Activated T-helper 17 cell treated with anti-CD3 and anti-CD28 coated beads, Interleukin-2, amount 50 U/mL, for 72 hours (primary cell): Measurements from ENCODE around the gene CD4. TPM values are rescaled to one million over a fixed set of nuclear protein-coding genes. Genes with fewer than 3 reads are reported as not detected.
"Not testable (repeated sequence)": the region's sequence is repeated elsewhere in the genome, so short reads cannot be mapped to it uniquely, and the experiment has no call there.

Source experiments
- ATAC-seq: fragments of 150-1000 bp; cut with Tn5 transposase; replicated peaks from 2 replicates; pipeline ENCODE4 v1.10.0; 2021; ENCODE audit warnings: mild to moderate bottlenecking, moderate library complexity
- H3K27ac Mint-ChIP-seq: one replicate; pipeline ENCODE4 v1.8.0; 2022; ENCODE audit warnings: mixed read lengths
- H3K27me3 Mint-ChIP-seq: one replicate; pipeline ENCODE4 v1.8.0; 2022; ENCODE audit warnings: mixed read lengths
- H3K36me3 Mint-ChIP-seq: one replicate; pipeline ENCODE4 v1.8.0; 2022; ENCODE audit warnings: low read depth, mild to moderate bottlenecking, mixed read lengths
- H3K4me1 Mint-ChIP-seq: one replicate; pipeline ENCODE4 v1.8.0; 2022; ENCODE audit warnings: mixed read lengths
- H3K4me3 Mint-ChIP-seq: one replicate; pipeline ENCODE4 v1.8.0; 2022; ENCODE audit warnings: mild to moderate bottlenecking, mixed read lengths
- H3K9me3 Mint-ChIP-seq: one replicate; pipeline ENCODE4 v1.8.0; 2022; ENCODE audit warnings: mixed read lengths
- total RNA-seq, 2 donors: library from RNA; stranded (reverse); gene quantifications; one replicate each; pipeline ENCODE4 v1.2.3, GENCODE V29; 2022

CD4 gene
- 100 to 1,000 TPM; 224 to 261 TPM for total RNA-seq

DNA sequence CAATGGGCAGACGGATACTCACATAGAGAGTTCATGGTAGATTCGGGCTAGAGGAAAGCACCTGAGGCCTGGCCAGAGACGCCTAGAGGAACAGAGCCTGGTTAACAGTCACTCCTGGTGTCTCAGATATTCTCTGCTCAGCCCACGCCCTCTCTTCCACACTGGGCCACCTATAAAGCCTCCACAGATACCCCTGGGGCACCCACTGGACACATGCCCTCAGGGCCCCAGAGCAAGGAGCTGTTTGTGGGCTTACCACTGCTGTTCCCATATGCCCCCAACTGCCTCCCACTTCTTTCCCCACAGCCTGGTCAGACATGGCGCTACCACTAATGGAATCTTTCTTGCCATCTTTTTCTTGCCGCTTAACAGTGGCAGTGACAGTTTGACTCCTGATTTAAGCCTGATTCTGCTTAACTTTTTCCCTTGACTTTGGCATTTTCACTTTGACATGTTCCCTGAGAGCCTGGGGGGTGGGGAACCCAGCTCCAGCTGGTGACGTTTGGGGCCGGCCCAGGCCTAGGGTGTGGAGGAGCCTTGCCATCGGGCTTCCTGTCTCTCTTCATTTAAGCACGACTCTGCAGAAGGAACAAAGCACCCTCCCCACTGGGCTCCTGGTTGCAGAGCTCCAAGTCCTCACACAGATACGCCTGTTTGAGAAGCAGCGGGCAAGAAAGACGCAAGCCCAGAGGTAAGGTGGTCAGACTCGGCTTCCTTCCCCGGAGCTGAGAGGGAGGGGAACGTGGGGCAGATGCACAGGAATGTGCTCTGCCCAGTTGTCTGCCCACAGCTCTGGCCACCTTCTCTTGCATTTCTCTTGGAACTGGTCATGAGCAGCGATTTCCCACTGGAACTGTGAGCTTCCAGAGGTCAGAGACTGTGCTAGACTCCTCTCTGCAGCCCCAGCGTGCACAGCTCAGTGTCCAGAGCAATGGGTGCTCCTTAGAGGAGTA lies at the start of gene CD4:
Gene CD4, plus strand, starts transcription at position 557 of the 953 bp plus-strand sequence. CDS start 10,611 bp downstream, outside the sequence.
- Mint-ChIP-seq H3K27me3 (no peaks in the 10 kb centered on the region), H3K4me1 (peaks cover 43% of the 10 kb centered on the region), H3K4me3 (peak within 1 kb of the TSS; percentile 100), H3K9me3 (no peaks in the 10 kb centered on the region), H3K27ac (peak within 1 kb of the TSS; percentile 84), H3K36me3 (peaks cover 50% of the 10 kb centered on the region)
- peak; percentile 79 for ATAC-seq

DNA sequence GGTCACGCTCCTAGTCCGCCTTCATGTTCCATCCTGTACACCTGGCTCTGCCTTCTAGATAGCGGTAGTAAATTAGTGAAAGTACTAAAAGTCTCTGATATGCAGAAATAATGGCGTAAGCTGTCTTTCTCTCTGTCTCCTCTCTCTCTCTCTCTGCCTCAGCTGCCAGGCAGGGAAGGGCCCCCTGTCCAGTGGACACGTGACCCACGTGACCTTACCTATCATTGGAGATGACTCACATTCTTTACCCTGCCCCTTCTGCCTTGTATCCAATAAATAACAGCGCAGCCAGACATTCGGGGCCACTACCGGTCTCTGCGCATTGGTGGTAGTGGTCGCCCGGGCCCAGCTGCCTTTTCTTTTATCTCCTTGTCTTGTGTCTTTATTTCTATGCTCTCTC lies 47.2 kb upstream of the CD4 start:
- Mint-ChIP-seq H3K36me3 (peaks cover 42% of the 10 kb centered on the region), H3K27ac (peak overlapping the region; percentile 89)

DNA sequence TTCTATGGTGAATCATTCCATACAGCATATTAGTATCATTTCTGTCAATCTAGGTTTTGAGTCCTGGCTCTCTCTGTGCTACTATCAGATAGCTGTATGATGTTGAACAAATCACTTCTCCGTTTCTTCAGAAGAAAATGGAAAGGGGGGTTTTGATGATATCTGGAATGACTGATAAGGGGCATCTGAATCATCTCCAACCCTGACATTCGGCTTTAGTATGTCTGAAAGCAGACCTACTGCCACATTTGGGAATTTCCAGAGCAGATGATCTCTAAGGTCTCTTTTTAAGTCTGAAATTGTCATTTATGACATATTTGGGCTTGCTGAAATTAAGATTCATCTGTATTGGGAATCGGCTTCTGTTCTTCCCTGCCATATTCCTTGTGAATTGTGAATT lies 46.5 kb upstream of the CD4 start:
- no peaks in the 10 kb centered on the region for H3K9me3 Mint-ChIP-seq
- H3K27ac Mint-ChIP-seq, result peak overlapping the region; percentile 89
- peak overlapping the region; percentile 92 for H3K4me3 Mint-ChIP-seq
- H3K27me3 Mint-ChIP-seq, result no peaks in the 10 kb centered on the region
- H3K4me1 Mint-ChIP-seq, result peaks cover 35% of the 10 kb centered on the region
- ATAC-seq, result peak; percentile 72
- peaks cover 49% of the 10 kb centered on the region for H3K36me3 Mint-ChIP-seq

More for the DNA sequence above, 47.2 kb upstream of the CD4 start:
- Mint-ChIP-seq H3K4me1 (peaks cover 29% of the 10 kb centered on the region), H3K4me3 (peak overlapping the region; percentile 92)
- not testable (repeated sequence) for ATAC-seq, H3K27me3 Mint-ChIP-seq, H3K9me3 Mint-ChIP-seq

DNA sequence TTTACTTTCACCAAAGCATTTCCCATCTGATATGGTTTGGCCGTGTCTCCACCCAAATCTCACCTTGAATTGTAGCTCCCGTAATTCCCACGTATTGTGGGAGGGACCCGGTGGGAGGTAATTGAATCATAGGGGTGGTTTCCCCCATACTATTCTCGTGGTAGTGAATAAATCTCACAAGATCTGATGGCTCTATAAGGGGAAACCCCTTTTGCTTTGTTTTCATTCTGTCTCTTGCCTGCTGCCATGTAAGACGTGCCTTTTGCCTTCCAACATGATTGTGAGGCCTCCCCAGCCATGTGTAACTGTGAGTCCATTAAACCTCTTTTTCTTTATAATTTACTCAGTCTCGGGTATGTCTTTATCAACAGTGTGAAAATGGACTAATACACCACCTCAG lies 46.0 kb upstream of the CD4 start:
- H3K27ac Mint-ChIP-seq, result peak overlapping the region; percentile 89
- H3K9me3 Mint-ChIP-seq, H3K27me3 Mint-ChIP-seq: not testable (repeated sequence)
- ATAC-seq, result peak; percentile 60
- H3K4me3 Mint-ChIP-seq, result peak overlapping the region; percentile 92
- peaks cover 39% of the 10 kb centered on the region for H3K4me1 Mint-ChIP-seq
- H3K36me3 Mint-ChIP-seq, result peaks cover 54% of the 10 kb centered on the region

DNA sequence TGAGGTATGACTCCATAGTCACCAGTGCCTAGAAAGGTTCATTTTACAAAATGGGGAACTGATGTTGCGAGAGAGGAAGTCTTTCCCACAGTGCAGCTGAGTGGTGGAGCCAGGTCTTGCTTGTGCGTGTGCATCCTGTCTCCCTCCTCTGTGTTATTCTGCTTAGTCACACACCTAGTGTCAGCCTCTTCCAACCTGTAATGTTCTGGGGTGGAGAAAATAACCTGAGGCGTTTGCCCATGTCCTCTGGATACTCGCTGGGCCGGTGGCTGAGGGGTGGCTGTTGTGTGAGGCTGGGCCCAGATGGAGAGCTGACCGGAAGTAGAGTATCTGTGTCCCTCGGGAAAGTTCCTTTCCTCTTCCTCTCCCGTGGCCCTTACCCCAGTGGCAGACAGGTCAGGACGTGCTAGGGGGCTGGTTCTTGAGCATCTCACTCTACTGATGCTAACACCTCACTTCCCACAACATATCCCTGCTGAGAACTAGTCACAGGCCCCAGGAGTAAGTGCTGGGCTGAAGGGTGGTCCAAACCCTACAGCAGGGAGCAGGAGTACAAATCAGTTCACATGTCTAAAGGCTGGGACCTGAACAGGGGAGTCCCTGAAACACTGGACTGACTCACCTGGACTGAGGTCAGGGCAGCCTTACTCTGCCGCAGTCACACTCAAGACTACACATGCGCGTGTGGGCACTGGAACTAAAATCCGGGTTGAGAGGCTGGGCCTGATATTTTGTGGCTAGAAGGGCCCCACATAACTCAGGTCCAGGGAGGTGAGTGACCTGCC lies 43.4 kb upstream of the CD4 start:
- H3K36me3 Mint-ChIP-seq, result peaks cover 80% of the 10 kb centered on the region
- H3K9me3 Mint-ChIP-seq, result no peaks in the 10 kb centered on the region
- peaks cover 46% of the 10 kb centered on the region for H3K4me1 Mint-ChIP-seq
- H3K27ac Mint-ChIP-seq, result peak overlapping the region; percentile 98
- ATAC-seq, result peak; percentile 68
- H3K27me3 Mint-ChIP-seq, result no peaks in the 10 kb centered on the region
- peak overlapping the region; percentile 92 for H3K4me3 Mint-ChIP-seq

DNA sequence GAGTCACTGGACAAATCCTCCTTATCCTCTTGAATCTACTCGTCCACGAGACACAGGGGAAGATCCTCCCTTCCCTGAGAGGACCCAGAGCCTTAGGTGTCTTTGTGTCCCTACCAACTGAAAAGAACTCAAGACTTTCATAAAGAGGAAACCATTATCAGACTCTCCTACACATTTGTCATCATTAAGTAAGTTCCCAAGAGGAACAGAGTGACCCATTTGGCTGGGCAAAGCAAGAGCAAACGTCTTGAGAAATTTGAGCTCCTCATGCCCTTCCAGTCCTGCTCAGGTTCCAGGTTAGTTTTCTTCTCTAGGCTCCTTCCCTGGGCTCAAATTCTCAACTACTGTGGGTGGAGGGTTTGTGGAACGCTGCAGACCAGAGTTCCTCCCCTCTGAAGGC lies 42.1 kb upstream of the CD4 start:
- Mint-ChIP-seq H3K27me3 (no peaks in the 10 kb centered on the region), H3K4me3 (peak overlapping the region; percentile 92), H3K9me3 (no peaks in the 10 kb centered on the region), H3K4me1 (peaks cover 46% of the 10 kb centered on the region), H3K27ac (peak overlapping the region; percentile 67), H3K36me3 (peaks cover 93% of the 10 kb centered on the region)
- no peak for ATAC-seq

DNA sequence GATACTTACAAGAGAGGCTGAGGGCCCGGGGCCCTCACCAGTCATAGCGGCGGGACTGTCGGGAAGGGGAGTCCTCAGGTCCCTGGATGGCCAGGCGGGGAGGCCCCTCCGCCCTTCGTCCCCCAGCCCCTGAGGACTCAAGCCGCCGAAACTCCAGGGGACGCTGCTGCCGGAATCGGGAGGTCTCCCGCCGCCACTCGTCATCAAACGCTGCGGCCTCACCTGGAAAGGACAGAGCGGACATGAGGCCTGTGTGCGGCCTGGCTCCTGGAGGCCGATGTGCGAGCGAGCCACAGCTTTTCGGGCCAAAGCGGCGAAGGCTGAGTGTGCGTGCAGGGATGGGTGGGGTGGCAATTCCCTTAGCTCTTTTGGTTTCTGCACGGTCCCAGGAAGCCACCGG lies 40.6 kb upstream of the CD4 start:
- no peak for ATAC-seq
- H3K27ac Mint-ChIP-seq, result no peak overlapping the region
- H3K4me3 Mint-ChIP-seq, result no peak overlapping the region
- H3K9me3 Mint-ChIP-seq, result no peaks in the 10 kb centered on the region
- peaks cover 36% of the 10 kb centered on the region for H3K4me1 Mint-ChIP-seq
- peaks cover 98% of the 10 kb centered on the region for H3K36me3 Mint-ChIP-seq
- no peaks in the 10 kb centered on the region for H3K27me3 Mint-ChIP-seq

DNA sequence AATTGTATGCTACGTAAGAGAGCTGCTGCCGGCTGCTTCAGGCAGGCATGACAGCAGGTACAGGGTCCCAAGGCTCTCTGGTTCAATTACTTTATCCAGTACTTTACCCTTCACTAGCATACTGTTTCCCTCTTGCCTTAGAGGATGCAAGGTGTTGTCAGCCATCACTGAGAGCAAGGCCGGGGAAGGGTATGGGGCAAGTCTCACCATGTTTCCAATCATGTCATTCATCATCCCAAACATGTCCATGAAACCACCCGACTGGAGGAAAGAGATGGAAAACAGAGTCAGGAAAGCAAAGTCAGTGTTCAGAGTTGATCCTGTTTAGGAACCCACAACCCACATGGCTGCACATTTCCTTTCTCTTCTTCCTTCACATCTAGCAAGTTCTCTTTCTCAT lies 38.8 kb upstream of the CD4 start:
- H3K4me3 Mint-ChIP-seq, result peak overlapping the region; percentile 91
- no peaks in the 10 kb centered on the region for H3K9me3 Mint-ChIP-seq
- ATAC-seq, result no peak
- H3K27me3 Mint-ChIP-seq, result no peaks in the 10 kb centered on the region
- peaks cover 81% of the 10 kb centered on the region for H3K36me3 Mint-ChIP-seq
- H3K4me1 Mint-ChIP-seq, result peaks cover 33% of the 10 kb centered on the region
- no peak overlapping the region for H3K27ac Mint-ChIP-seq

DNA sequence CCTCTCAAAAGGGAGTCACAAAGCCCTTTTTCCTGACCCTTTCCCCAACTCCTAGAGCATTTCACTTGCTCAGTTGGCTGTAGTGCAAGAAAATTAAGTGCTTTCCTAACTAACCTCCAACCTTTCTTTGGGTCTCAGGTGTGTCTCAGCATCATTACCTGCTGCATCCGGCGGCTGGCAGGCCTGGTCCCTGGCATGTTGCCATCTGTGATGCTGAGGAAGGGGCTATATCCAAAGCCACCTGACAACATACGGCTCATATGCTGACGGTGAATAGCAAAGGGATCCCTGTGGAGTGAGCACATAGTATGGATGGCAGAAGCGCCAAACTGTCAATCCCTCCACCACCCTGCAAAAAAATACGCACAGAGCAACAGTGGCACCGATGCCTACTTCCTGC lies 37.6 kb upstream of the CD4 start:
- H3K27ac Mint-ChIP-seq, result peak overlapping the region; percentile 96
- H3K4me1 Mint-ChIP-seq, result peaks cover 26% of the 10 kb centered on the region
- no peaks in the 10 kb centered on the region for H3K9me3 Mint-ChIP-seq
- peak overlapping the region; percentile 91 for H3K4me3 Mint-ChIP-seq
- ATAC-seq, result no peak
- H3K27me3 Mint-ChIP-seq, result no peaks in the 10 kb centered on the region
- peaks cover 68% of the 10 kb centered on the region for H3K36me3 Mint-ChIP-seq

DNA sequence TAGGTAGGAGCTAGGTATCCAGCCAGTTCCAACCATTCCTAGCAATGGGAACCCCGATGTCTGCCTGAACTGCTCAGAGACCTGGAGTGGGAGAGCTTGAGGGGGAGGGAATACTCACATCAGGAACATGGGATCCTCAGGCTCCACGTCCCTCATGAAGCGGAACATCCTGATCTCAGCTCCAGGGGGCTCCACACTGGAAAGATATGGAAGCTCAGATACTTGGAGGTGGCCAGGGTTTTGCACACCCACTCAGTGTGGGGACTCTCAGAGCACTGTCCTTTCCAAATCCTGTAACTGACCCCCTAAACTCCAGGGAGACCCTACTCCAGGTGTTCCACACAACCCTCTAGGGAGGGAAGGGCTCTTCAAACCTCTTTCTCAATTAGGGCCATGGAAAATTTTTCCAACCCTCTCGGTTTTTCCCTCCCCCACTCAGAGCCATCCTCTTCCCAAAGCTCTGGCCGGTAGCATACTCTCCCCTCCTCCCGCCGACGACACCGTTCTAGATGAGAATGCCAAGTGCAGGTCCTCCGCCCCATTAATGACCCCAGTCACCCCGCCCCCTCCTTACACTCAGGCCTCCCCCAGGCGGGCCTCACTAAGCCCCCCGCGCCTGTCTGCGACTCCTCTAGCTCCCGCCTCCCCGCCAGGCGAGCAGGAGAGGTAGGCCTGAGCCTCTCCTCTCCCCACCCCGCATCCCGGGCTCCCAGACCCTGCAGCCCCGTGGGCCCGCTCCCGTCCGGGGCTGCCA lies 37.0 kb upstream of the CD4 start:
- H3K9me3 Mint-ChIP-seq, result no peaks in the 10 kb centered on the region
- H3K36me3 Mint-ChIP-seq, result peaks cover 62% of the 10 kb centered on the region
- peak; percentile 0 for ATAC-seq
- H3K4me1 Mint-ChIP-seq, result peaks cover 25% of the 10 kb centered on the region
- no peaks in the 10 kb centered on the region for H3K27me3 Mint-ChIP-seq
- H3K4me3 Mint-ChIP-seq, result peak overlapping the region; percentile 91
- H3K27ac Mint-ChIP-seq, result peak overlapping the region; percentile 96

DNA sequence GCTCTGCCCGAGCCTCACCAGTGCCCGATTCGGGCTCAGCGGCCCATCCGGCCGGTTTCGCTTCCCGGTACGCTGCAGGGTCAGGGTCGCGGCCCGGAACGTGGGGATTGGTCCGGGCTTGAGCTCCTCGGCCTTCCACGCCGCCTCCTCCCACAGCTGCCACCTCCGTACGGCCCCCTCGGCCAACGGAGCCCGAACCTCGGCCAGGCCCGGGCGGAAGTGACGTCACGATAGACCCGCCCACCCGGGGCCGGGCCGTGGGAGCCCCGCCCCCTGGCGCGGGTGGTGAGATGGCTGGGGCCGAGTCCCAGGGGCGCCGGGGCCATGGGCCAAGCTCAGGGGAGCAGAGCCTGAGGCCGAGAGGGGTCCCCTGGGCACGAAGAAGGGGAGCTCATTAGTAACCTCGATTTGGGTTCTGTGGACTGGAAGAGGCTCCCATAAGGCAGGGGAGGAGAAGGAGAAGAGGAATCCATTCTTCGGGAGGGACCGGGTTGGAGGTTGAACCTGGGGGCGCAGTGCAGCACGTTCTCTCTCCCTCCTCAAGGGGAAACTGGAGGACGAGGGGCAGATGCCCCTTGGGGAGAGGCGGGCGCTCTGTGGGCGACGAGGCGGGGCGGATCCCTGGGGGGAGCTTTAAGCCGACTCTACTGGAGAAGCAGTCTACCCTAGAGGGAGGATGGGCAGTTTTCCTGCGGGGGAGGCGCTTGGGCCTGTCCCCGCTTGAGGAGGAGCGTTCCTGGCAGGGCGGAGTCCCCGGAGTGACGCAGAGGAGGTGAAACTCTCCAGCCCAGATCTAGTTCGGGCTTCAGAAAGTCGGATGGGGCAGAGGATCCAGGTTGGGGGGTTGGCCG lies 36.2 kb upstream of the CD4 start, which contains the start of gene MLF2:
Gene MLF2, minus strand, starts transcription at position 221 of the 851 bp plus-strand sequence. CDS start 807 bp downstream, outside the sequence.
- Mint-ChIP-seq H3K4me3 (peak within 1 kb of the TSS; percentile 91), H3K27ac (peak within 1 kb of the TSS; percentile 96), H3K9me3 (no peaks in the 10 kb centered on the region), H3K4me1 (peaks cover 17% of the 10 kb centered on the region), H3K27me3 (no peaks in the 10 kb centered on the region), H3K36me3 (peaks cover 54% of the 10 kb centered on the region)
- peak; percentile 95 for ATAC-seq

DNA sequence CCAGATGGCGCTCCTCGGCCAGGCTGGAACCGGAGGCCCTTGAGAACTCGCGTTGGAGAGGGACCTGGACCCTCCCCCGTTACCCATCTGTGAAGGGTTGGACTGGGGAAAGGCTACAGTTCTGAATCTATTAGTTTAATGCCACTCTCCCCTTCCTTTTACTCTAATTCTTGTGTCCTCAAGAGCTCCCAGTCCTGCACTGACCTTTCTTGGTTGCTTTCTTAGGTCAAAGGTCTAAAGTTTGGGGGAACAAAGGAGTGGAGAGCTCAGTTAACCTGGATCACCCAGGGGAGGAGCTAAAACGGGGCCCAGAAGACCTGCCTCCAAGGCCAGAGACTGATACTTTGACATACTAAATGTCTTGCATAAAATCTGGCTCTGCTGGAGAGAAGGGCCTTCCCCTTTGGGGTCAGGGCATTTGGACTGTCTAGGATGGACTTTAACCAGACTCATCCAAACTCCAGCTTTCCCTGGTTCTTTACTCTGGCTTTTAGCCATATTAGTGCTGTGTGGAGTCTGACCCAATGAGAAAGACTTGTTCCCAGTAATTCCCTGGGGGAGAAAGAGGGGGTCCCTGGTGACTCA lies 35.5 kb upstream of the CD4 start:
- peaks cover 20% of the 10 kb centered on the region for H3K4me1 Mint-ChIP-seq
- no peak for ATAC-seq
- peaks cover 47% of the 10 kb centered on the region for H3K36me3 Mint-ChIP-seq
- H3K4me3 Mint-ChIP-seq, result peak overlapping the region; percentile 91
- peak overlapping the region; percentile 96 for H3K27ac Mint-ChIP-seq
- no peaks in the 10 kb centered on the region for H3K27me3 Mint-ChIP-seq
- H3K9me3 Mint-ChIP-seq, result no peaks in the 10 kb centered on the region

DNA sequence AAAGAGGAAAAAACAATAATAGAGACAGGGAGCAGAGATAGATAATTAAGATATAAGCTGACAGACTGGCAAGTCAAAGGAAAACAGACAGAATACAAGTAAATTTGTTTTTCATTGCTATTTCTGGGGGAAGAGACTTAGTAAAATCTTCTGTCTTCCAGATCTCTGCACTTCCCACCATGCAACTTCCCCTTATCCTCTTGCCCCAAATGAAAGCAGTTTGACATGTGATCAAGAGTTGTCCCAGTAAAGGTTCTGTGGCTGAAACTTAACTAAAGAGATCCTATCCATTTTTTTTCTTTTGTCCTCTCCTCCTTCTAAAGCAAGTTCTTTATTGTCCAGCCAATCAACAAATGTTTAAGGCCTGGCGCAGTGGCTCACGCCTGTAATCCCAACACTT lies 34.9 kb upstream of the CD4 start:
- Mint-ChIP-seq H3K27ac (no peak overlapping the region), H3K9me3 (no peaks in the 10 kb centered on the region), H3K4me3 (peak overlapping the region; percentile 91), H3K27me3 (no peaks in the 10 kb centered on the region), H3K4me1 (peaks cover 20% of the 10 kb centered on the region), H3K36me3 (peaks cover 42% of the 10 kb centered on the region)
- no peak for ATAC-seq
